Measurements from ENCODE around the gene CPEB3.

GRCh38 chr10:92045641-92046106, 245.2 kb downstream of the CPEB3 start:
- TF ChIP-seq CTCF (IDR thresholded peaks at IDR 0.05; ENCODE audit: extremely low read depth in 1 of 2, insufficient read depth in 1 of 2, low read depth in 1 of 2, low read length in 2 of 2) (no peak), POLR2A (IDR thresholded peaks at IDR 0.05; ENCODE audit: low read depth, low read length) (no peak), EZH2 (IDR thresholded peaks at IDR 0.05; ENCODE audit: borderline replicate concordance, low read depth, low read length, severe bottlenecking) (no peak), FOS (IDR thresholded peaks at IDR 0.05; ENCODE audit: borderline replicate concordance, insufficient read depth, low read length) (no peak), POLR2AphosphoS5 (IDR thresholded peaks at IDR 0.05; ENCODE audit: insufficient read depth, low read depth, low read length) (no peak), MAX (IDR thresholded peaks at IDR 0.05; ENCODE audit: insufficient read depth, insufficient read length) (no peak), MYC (IDR thresholded peaks at IDR 0.05; ENCODE audit: low read depth, low read length) (no peak), GATA2 (IDR thresholded peaks at IDR 0.05; ENCODE audit: insufficient read depth, insufficient read length, low read depth, low read length) (no peak), JUN (IDR thresholded peaks at IDR 0.05; ENCODE audit: borderline replicate concordance, insufficient read depth, insufficient read length, low read depth) (no peak)

Data from endothelial cell of umbilical vein (primary cell).